ENCODE data around the gene TSPAN32. TPM values are rescaled to one million over a fixed set of nuclear protein-coding genes. Genes with fewer than 3 reads are reported as not detected.

TSPAN32 gene
- not detected for polyA plus RNA-seq (2013, experiment 1 of 2)
- not detected for polyA plus RNA-seq (2013, experiment 2 of 2)

- H3K9ac ChIP-seq (ENCODE audit: low read length), result no peak within 1 kb of the TSS
- H4K8ac ChIP-seq (ENCODE audit: low read depth, low read length), result no peak within 1 kb of the TSS
- H3K23ac ChIP-seq (ENCODE audit: low read length), result no peak within 1 kb of the TSS
- DNase-seq, result no peak
- peak within 1 kb of the TSS; percentile 34 for H3K56ac ChIP-seq (ENCODE audit: low read length)
- H3K4me1 ChIP-seq (ENCODE audit: control insufficient read depth, low read depth, low read length), result no peaks in the 10 kb centered on the region
- H2BK5ac ChIP-seq (ENCODE audit: low read length), result no peak within 1 kb of the TSS
- no peak within 1 kb of the TSS for H3K18ac ChIP-seq (ENCODE audit: low read length)
- H3K4me2 ChIP-seq (ENCODE audit: low read length), result no peak within 1 kb of the TSS
- H2BK120ac ChIP-seq (ENCODE audit: low read depth, low read length), result no peak within 1 kb of the TSS
- H3K79me1 ChIP-seq (ENCODE audit: low read length), result no peaks in the 10 kb centered on the region
- H4K5ac ChIP-seq (ENCODE audit: low read length), result no peak within 1 kb of the TSS
- no peaks in the 10 kb centered on the region for H3K27me3 ChIP-seq (ENCODE audit: insufficient read depth, low read length, poor library complexity)
- H3K79me2 ChIP-seq (ENCODE audit: control insufficient read depth, insufficient read depth, low read length), result no peaks in the 10 kb centered on the region
- no peak within 1 kb of the TSS for H2BK15ac ChIP-seq (replicated peaks; ENCODE audit: low read depth)
- H3K4me3 ChIP-seq (ENCODE audit: low read length), result no peak within 1 kb of the TSS
- no peaks in the 10 kb centered on the region for H3K36me3 ChIP-seq (ENCODE audit: control insufficient read depth, insufficient read depth, low read length)
- no peak within 1 kb of the TSS for H2AK5ac ChIP-seq (ENCODE audit: low read length)
- no peak within 1 kb of the TSS for H3K4ac ChIP-seq (ENCODE audit: low read depth, low read length)
- H3K27ac ChIP-seq (ENCODE audit: low read depth, low read length), result no peak within 1 kb of the TSS
- no CpG with 5 or more reads among the region's 16 CpGs for WGBS (ENCODE audit: extremely low coverage, insufficient coverage, low lambda C conversion rate)
Measured at GRCh38 chr11:2301631-2302305, at the start of gene TSPAN32, which contains the start of gene C11orf21. Gene TSPAN32 (plus strand): TSS chr11:2302013. CDS start chr11:2302150, 137 bp downstream. Gene C11orf21 (minus strand): TSS chr11:2301918. CDS start chr11:2301808, 110 bp downstream.

DNA sequence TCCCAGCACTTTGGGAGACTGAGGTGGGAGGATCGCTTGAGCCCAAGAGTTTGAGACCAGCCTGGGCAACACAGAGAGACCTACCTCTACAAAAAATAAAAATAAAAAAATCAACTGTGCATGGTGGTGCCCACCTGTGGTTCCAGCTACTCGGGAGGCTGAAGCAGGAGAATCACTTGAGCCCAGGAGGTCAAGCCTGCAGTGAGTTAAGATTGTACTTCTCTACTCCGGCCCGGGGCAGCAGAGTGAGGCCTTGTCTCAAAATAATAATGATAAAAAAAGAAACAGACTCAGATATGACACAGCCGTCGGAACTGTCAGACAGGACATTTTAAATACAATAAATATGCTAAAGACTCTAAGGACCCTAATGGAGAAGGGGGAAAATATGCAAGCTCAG is 49.8 kb upstream of the TSPAN32 start:
- Histone ChIP-seq H3K18ac (ENCODE audit: low read length) (no peak overlapping the region), H2BK5ac (ENCODE audit: low read length) (no peak overlapping the region), H3K4me3 (ENCODE audit: low read length) (no peak overlapping the region), H3K4me2 (ENCODE audit: low read length) (no peak overlapping the region), H3K9ac (ENCODE audit: low read length) (no peak overlapping the region), H3K79me2 (ENCODE audit: control insufficient read depth, insufficient read depth, low read length) (no peaks in the 10 kb centered on the region), H3K36me3 (ENCODE audit: control insufficient read depth, insufficient read depth, low read length) (no peaks in the 10 kb centered on the region), H4K5ac (ENCODE audit: low read length) (no peak overlapping the region), H3K4ac (ENCODE audit: low read depth, low read length) (no peak overlapping the region), H3K4me1 (ENCODE audit: control insufficient read depth, low read depth, low read length) (no peaks in the 10 kb centered on the region), H3K56ac (ENCODE audit: low read length) (no peak overlapping the region), H2BK15ac (replicated peaks; ENCODE audit: low read depth) (no peak overlapping the region), H2BK120ac (ENCODE audit: low read depth, low read length) (no peak overlapping the region), H3K79me1 (ENCODE audit: low read length) (no peaks in the 10 kb centered on the region), H3K23ac (ENCODE audit: low read length) (no peak overlapping the region), H2AK5ac (ENCODE audit: low read length) (no peak overlapping the region), H3K27me3 (ENCODE audit: insufficient read depth, low read length, poor library complexity) (no peaks in the 10 kb centered on the region), H3K27ac (ENCODE audit: low read depth, low read length) (no peak overlapping the region), H4K8ac (ENCODE audit: low read depth, low read length) (no peak overlapping the region)
- DNase-seq, result no peak
- no CpG with 5 or more reads among the region's 6 CpGs for WGBS (ENCODE audit: extremely low coverage, insufficient coverage, low lambda C conversion rate)

DNA sequence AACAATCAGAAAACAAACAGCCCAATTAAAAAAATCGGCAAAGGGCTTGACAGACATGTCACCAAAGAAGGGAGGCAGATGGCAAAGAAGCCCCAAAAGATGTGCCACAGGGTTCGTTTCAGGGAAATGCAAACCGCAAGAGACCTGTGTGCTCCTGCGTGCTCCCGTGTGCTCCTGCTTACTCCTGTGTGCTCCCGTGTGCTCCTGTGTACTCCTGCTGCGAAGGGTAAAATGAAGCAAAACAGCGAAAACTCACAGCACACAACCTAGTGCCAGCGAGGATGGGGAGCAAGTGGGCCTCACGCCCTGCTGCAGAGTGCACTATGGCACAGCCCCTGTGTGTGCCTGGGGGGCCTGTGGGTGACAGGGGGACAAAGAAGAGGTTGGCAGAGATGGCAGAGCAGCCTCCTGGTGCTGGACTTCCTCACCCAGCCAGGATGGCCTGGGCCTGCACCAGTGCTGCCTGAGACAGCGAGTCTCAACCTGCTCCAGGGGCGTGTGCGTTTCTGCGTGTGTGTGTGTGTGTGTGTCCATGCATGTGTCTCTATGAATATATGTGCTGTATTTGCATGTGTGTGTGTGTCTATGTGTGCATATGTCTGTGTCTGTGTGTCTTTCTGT is 45.4 kb upstream of the TSPAN32 start:
- no peaks in the 10 kb centered on the region for H3K36me3 ChIP-seq (ENCODE audit: control insufficient read depth, insufficient read depth, low read length)
- H3K9ac ChIP-seq (ENCODE audit: low read length), result no peak overlapping the region
- H3K27ac ChIP-seq (ENCODE audit: low read depth, low read length), result no peak overlapping the region
- no peak overlapping the region for H4K8ac ChIP-seq (ENCODE audit: low read depth, low read length)
- WGBS (ENCODE audit: extremely low coverage, insufficient coverage, low lambda C conversion rate), result no CpG with 5 or more reads among the region's 14 CpGs
- H2BK15ac ChIP-seq (replicated peaks; ENCODE audit: low read depth), result no peak overlapping the region
- H3K79me2 ChIP-seq (ENCODE audit: control insufficient read depth, insufficient read depth, low read length), result no peaks in the 10 kb centered on the region
- no peak overlapping the region for H4K5ac ChIP-seq (ENCODE audit: low read length)
- no peak overlapping the region for H3K4me3 ChIP-seq (ENCODE audit: low read length)
- no peak overlapping the region for H3K23ac ChIP-seq (ENCODE audit: low read length)
- no peak for DNase-seq
- H2BK120ac ChIP-seq (ENCODE audit: low read depth, low read length), result no peak overlapping the region
- H3K27me3 ChIP-seq (ENCODE audit: insufficient read depth, low read length, poor library complexity), result no peaks in the 10 kb centered on the region
- H3K18ac ChIP-seq (ENCODE audit: low read length), result no peak overlapping the region
- H2AK5ac ChIP-seq (ENCODE audit: low read length), result no peak overlapping the region
- H3K4ac ChIP-seq (ENCODE audit: low read depth, low read length), result no peak overlapping the region
- H3K4me2 ChIP-seq (ENCODE audit: low read length), result no peak overlapping the region
- H3K4me1 ChIP-seq (ENCODE audit: control insufficient read depth, low read depth, low read length), result no peaks in the 10 kb centered on the region
- no peak overlapping the region for H2BK5ac ChIP-seq (ENCODE audit: low read length)
- no peak overlapping the region for H3K56ac ChIP-seq (ENCODE audit: low read length)
- H3K79me1 ChIP-seq (ENCODE audit: low read length), result no peaks in the 10 kb centered on the region

GRCh38 chr11:2256951-2257700 is 44.7 kb upstream of the TSPAN32 start:
- H3K9ac ChIP-seq (ENCODE audit: low read length), result no peak overlapping the region
- DNase-seq, result no peak
- H3K79me1 ChIP-seq (ENCODE audit: low read length), result no peaks in the 10 kb centered on the region
- H3K18ac ChIP-seq (ENCODE audit: low read length), result no peak overlapping the region
- no peak overlapping the region for H4K8ac ChIP-seq (ENCODE audit: low read depth, low read length)
- no peak overlapping the region for H3K4me2 ChIP-seq (ENCODE audit: low read length)
- no peak overlapping the region for H2AK5ac ChIP-seq (ENCODE audit: low read length)
- no peaks in the 10 kb centered on the region for H3K27me3 ChIP-seq (ENCODE audit: insufficient read depth, low read length, poor library complexity)
- H2BK5ac ChIP-seq (ENCODE audit: low read length), result no peak overlapping the region
- H3K4me1 ChIP-seq (ENCODE audit: control insufficient read depth, low read depth, low read length), result no peaks in the 10 kb centered on the region
- H3K27ac ChIP-seq (ENCODE audit: low read depth, low read length), result no peak overlapping the region
- H2BK120ac ChIP-seq (ENCODE audit: low read depth, low read length), result no peak overlapping the region
- H3K4me3 ChIP-seq (ENCODE audit: low read length), result no peak overlapping the region
- no peak overlapping the region for H3K56ac ChIP-seq (ENCODE audit: low read length)
- no peak overlapping the region for H3K4ac ChIP-seq (ENCODE audit: low read depth, low read length)
- H3K23ac ChIP-seq (ENCODE audit: low read length), result no peak overlapping the region
- H3K79me2 ChIP-seq (ENCODE audit: control insufficient read depth, insufficient read depth, low read length), result no peaks in the 10 kb centered on the region
- H4K5ac ChIP-seq (ENCODE audit: low read length), result no peak overlapping the region
- WGBS (ENCODE audit: extremely low coverage, insufficient coverage, low lambda C conversion rate), result no CpG with 5 or more reads among the region's 31 CpGs
- no peak overlapping the region for H2BK15ac ChIP-seq (replicated peaks; ENCODE audit: low read depth)
- H3K36me3 ChIP-seq (ENCODE audit: control insufficient read depth, insufficient read depth, low read length), result no peaks in the 10 kb centered on the region

DNA sequence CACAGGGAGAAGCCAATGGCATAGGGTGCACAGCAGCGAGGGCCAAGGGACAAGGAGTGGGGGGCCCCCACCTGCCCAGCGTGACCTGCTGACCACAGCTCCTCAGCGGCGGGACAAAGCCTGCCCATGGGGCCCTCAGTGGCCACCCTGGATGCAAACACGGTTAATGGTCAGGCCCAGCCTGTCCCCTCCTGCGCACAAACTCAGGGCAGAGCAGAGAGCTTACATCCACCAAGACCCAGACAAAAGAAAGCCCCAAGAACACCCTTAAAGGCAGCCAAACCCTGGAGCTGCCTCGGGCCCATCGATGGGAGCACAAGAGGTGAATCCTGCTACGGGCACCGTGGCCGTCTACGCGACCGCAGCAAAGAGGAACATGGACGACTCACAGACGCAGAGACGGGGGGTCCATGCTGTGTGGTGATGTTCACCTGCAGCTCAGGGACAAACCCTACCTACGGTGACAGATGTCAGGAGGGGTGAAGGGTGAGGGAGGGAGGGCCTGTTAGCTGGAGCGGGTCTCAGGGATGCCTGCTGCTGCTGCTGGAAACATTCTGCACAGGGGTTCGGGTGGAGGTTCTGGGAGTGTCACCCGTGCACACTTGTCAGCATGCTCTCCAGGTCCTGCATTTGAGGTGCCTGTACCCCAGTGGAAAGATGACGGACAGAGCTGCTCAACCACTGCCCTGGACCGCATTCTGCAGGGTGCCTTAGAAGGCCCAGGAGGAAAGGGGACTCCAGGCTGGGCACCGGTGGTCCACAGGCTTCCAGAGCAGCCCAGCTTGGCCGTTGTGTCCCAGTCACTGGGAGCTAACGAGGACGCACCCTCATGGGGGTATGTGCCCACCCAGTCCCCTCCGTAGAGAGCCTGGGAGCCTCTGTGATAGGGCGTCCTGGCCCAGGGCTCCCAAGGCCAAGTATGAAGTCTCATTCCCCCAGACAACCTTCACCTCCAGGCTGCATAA is 43.0 kb upstream of the TSPAN32 start:
- H2BK5ac ChIP-seq (ENCODE audit: low read length), result no peak overlapping the region
- H3K4me3 ChIP-seq (ENCODE audit: low read length), result no peak overlapping the region
- H3K27ac ChIP-seq (ENCODE audit: low read depth, low read length), result no peak overlapping the region
- no peaks in the 10 kb centered on the region for H3K4me1 ChIP-seq (ENCODE audit: control insufficient read depth, low read depth, low read length)
- no peaks in the 10 kb centered on the region for H3K79me2 ChIP-seq (ENCODE audit: control insufficient read depth, insufficient read depth, low read length)
- H3K36me3 ChIP-seq (ENCODE audit: control insufficient read depth, insufficient read depth, low read length), result no peaks in the 10 kb centered on the region
- DNase-seq, result no peak
- H2AK5ac ChIP-seq (ENCODE audit: low read length), result no peak overlapping the region
- H4K8ac ChIP-seq (ENCODE audit: low read depth, low read length), result no peak overlapping the region
- no peak overlapping the region for H3K9ac ChIP-seq (ENCODE audit: low read length)
- WGBS (ENCODE audit: extremely low coverage, insufficient coverage, low lambda C conversion rate), result no CpG with 5 or more reads among the region's 29 CpGs
- no peak overlapping the region for H3K4me2 ChIP-seq (ENCODE audit: low read length)
- H3K79me1 ChIP-seq (ENCODE audit: low read length), result no peaks in the 10 kb centered on the region
- H3K56ac ChIP-seq (ENCODE audit: low read length), result no peak overlapping the region
- no peaks in the 10 kb centered on the region for H3K27me3 ChIP-seq (ENCODE audit: insufficient read depth, low read length, poor library complexity)
- H2BK120ac ChIP-seq (ENCODE audit: low read depth, low read length), result no peak overlapping the region
- no peak overlapping the region for H3K23ac ChIP-seq (ENCODE audit: low read length)
- no peak overlapping the region for H3K18ac ChIP-seq (ENCODE audit: low read length)
- no peak overlapping the region for H2BK15ac ChIP-seq (replicated peaks; ENCODE audit: low read depth)
- no peak overlapping the region for H3K4ac ChIP-seq (ENCODE audit: low read depth, low read length)
- H4K5ac ChIP-seq (ENCODE audit: low read length), result no peak overlapping the region
